GM21786 (cell line): ENCODE measurements around the gene SLC43A3.
A peak's percentile ranks its signal among the peaks of the same experiment; 100 is the strongest.

Experiments
- ATAC-seq: cut with Tn5 transposase; IDR thresholded peaks from one replicate; pipeline ENCODE4 v1.9.1; 2021; ENCODE audit not compliant: unreplicated experiment

SLC43A3 gene

DNA sequence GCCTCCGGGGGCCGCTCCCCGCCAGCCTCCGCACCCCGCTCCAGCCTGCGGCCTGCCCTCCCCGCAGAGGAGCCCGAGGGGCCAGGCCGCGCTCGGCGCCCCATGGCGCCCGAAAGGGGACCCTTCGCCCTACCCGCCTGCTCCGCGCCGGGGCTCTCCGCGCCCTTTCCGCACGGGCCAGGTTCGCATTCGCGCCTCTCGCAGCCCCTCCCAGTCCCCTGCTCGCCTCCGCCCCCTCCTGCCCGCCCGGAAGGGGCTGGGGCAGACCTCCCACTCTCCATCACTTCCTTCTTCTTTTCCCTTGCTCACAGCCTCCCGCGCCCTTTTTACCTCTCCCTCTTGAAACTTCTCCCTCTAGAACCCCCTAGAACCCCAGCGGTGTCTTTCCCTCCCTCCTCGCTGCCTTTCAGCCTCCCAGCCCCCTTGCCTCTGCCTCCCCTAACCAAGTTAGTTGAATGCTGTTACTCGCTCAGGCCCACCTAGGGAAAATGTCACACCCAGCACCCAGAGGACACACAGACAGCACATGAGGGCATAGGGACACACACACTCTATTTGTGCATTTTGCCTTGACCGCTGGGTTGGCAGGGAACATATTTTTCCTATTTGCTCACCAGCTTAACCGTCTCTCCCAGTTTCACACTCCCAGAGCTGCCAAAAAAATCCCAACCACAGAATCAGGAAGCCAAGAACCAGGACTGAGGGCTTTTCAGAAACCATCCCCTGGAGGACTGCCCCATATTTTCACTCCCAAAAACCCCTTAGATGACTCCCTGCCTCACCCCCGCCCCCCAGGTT is at the start of gene SLC43A3:
Gene SLC43A3, minus strand, starts transcription at position 193 of the 798 bp plus-strand sequence. CDS start 949 bp downstream, outside the sequence.
- ATAC-seq = peak; percentile 50

DNA sequence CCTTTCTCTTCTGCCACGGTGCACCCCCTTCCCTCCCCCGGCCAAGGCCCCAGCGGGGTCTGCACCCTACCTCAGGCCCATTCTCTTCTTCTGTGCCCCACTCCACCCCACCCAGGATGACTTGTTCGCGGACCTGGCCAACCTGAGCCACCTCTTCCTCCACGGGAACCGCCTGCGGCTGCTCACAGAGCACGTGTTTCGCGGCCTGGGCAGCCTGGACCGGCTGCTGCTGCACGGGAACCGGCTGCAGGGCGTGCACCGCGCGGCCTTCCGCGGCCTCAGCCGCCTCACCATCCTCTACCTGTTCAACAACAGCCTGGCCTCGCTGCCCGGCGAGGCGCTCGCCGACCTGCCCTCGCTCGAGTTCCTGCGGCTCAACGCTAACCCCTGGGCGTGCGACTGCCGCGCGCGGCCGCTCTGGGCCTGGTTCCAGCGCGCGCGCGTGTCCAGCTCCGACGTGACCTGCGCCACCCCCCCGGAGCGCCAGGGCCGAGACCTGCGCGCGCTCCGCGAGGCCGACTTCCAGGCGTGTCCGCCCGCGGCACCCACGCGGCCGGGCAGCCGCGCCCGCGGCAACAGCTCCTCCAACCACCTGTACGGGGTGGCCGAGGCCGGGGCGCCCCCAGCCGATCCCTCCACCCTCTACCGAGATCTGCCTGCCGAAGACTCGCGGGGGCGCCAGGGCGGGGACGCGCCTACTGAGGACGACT is 49.3 kb upstream of the SLC43A3 start:
- ATAC-seq = peak; percentile 26

DNA sequence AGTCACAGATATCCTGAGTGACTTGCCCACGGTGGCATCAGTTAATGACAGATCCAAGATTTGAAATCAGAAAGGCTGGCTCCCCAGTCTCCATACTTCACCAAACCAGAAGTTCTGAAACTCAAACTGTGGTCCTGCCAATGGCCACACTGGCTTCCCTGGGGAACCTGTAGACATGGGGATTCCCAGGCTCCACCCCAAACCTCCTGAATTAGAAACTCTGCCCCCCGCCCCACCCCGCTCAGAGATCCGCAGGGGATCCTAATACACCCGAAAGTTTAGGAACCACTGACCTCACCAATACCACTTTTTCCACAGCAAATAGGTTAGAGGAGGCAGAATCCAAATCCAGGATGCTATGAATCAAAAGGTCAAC is 48.7 kb upstream of the SLC43A3 start:
- no peak for ATAC-seq

DNA sequence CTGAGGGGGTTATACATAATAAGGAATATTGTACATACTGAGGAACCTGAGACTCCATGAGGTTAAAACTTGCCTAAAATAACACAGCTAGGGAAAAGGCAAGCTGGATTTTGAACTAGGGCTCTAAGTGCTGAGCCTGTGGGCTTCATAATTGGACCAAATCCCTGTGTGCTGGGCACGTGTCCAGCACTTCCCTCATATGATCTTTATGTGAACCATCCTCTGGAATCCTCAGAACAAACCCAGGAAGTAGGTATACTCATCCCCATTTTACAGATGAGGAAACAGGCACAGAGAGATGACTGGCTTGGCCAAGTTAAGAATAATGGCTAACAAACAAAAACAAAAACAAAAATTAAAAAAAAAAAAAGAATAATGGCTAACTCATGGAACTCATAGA is 48.3 kb upstream of the SLC43A3 start:
- no peak for ATAC-seq

DNA sequence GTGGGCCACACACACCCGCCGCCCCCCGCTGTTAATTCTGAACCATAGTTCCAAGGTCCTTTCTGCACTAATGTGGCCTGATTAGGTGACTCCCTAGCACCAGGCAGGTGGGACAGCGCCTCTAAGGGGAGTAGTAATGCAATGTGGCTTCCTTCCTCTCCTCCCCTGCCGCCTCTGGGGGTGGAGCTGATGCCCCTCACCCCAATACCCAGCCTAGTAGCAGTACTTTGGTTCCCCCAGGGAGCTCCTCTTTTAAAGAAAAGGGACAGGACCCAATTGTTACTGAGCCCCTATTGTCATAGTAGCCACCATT is 47.8 kb upstream of the SLC43A3 start:
- no peak for ATAC-seq

DNA sequence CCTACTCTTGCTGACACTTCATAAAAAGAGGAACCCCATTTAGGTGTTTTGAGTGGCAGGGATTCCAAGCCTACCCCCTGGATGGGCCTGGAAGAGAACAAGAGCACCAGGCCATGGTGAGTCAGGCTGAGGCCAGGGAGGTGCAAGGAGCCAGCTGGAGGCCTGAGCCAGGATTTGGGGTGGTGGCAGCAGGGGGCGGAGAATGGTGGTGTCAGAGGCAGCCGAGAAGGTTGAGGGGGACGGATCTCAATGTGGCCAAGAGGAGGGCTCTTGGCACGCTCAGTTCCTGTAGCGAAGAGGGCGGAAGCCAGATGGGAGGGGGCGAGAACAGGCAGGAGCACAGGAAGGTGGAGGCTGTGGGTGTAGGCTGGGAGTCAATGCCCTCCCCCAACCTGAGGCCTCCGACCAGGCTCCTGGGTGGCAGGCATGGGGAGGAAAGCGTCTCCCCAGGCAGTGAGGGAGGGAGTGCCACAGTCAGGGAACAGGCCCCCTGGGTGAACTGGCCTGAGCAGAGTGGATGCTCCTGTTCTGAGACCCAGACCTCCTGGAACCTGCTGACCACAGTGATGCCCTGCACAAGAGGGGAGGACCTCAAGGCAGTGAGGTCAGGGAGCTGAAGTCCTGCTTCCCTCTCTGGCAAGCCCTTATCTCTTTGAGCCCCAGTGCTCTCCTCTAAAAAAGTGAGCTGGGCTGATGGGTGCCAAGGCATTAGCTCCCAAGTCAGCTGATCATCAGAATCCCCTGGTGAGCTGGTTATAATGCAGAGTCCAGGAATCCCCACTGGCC is 47.3 kb upstream of the SLC43A3 start:
- ATAC-seq = peak; percentile 31

DNA sequence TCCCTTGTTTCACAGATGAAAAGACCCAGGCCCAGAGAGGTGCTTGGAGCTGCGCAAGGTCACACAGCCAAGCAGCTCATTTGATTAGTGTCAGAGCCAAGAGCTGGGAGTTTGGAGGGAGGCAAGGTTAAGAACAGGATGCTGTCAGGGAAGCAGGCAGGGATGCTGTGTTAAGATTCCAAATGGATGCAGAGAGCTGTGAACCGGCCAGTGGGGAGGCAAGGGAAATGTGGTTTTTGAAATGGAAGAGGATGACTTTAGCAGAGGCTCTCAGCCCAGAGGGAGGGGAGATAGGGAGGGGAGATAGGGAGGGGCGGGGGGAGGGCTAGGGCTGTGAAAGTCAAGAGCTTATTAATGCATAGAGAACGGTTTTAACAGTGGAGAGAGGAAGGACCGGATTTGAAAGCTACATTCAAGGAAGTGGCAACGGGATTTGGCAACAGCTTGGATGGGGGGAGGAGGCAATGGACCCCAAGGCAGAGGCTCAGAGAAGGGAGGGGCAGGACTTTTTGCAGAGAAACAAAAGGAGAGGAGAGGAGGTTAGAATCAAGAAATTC is 46.4 kb upstream of the SLC43A3 start:
- ATAC-seq = no peak

DNA sequence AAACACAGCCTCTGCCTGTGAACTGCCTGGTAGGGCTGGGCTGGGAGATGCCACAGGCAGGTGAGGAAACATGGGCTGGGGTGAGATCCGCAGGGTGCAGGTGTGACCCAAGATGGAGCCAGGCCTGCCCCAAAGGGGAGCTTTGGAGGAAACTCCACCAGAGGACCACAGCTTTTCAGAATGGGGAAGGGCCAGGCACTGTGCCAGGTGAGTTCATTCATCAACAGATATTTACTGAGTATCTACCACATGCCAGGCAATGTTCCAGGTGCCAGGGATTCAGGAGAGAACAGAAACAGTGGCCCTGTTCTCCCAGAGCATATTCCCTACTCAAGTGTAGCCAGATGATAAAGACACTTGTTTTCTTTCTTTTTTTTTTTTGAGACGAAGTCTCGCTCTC is 44.6 kb upstream of the SLC43A3 start:
- no peak for ATAC-seq

DNA sequence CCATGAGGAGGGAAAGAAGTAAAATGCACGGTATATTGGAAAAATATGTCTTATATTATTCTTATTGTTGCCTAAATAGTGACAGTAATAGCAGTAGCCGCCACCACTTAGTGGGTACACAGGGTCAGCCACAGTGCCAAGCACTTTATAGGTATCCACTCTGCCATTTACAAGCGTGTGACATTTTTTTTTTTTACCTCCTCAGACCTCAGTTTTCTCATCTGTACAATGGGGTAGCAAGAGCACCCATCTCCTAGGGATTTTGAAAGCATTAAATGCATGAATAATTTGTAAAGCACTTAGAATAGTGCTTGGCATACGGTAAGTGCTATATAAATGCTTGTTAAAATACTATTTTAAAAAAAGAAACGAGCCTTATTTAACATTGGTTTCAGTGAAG is 42.3 kb upstream of the SLC43A3 start:
- ATAC-seq = no peak

DNA sequence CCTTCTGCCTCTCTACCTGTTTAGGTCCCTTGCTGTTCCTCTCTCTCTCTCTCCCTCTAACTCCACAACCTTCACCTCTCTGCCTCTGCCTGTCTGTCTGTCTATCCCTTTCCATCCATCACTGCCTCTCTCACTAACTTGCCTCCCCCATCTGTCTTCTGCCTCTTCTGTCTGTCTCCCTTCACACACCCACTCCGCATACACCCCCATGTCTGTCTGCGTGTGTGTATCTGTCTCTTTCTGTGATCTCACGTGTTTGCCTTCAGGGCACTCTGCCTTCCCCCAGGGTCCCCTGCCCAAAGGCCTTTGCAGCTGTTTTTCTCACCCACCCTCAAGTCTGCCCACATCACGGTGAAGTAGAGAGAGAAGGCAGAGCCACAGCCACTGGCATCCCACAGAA is 41.4 kb upstream of the SLC43A3 start:
- ATAC-seq = no peak

DNA sequence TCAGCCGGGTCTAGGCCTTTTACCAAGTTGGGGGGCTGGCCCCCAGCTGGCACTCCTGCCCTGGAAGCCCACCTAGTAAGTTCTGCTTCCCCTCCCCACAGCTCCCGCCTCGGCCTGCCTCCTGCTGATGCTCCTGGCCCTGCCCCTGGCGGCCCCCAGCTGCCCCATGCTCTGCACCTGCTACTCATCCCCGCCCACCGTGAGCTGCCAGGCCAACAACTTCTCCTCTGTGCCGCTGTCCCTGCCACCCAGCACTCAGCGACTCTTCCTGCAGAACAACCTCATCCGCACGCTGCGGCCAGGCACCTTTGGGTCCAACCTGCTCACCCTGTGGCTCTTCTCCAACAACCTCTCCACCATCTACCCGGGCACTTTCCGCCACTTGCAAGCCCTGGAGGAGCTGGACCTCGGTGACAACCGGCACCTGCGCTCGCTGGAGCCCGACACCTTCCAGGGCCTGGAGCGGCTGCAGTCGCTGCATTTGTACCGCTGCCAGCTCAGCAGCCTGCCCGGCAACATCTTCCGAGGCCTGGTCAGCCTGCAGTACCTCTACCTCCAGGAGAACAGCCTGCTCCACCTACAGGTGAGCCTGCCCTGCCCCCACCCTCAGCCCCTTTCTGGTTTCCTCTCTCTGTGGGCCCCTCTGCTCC is 40.7 kb upstream of the SLC43A3 start:
- no peak for ATAC-seq

DNA sequence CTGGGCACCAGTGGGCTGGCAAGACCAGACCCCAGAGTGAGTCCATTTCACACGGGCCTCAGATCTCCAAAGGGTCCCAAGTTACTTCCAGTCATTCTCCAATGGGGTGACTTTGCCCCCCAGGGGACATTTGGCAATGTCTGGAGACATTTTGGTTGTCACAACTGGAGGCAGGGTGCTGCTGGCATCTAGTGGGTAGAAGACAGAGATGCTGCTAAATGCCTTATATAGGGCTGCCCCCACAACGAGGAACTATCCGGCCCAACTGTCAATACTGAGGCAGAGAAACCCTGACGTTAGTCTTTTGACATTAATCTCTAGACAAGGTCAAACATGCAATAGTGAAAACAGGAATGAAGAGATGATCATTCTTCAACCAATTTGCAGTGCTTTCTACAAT is 39.8 kb upstream of the SLC43A3 start:
- ATAC-seq = no peak

DNA sequence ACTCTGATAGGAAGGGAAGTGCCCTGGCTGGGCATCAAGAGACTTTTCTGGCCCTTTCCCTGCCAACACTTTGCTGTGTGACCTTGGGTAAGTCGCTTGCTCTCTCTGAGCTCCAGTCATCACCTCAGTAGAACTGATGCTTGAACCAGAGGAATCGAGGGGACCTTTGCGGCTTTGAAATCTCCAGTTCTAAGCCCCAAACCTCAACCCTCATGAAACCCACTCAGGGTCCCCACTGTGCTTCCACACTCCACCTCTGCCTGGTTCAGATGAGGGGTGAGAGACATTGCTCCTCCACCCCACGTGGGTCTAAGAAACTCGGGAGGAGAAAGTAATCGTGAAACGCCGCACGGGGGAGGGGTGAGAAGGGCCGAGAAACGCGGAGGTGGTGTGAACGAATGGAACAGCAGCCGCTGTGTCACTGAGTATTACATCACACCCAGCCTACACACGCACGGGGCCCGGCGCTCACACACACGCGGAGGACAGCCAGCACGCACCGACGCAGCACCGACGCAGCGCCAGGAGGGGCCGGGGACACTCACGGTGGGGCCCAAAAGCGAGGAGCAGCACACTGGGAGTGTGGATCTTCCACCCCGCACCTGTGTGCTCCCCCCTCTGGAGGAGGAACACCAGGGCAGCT is 37.7 kb upstream of the SLC43A3 start:
- ATAC-seq = no peak

DNA sequence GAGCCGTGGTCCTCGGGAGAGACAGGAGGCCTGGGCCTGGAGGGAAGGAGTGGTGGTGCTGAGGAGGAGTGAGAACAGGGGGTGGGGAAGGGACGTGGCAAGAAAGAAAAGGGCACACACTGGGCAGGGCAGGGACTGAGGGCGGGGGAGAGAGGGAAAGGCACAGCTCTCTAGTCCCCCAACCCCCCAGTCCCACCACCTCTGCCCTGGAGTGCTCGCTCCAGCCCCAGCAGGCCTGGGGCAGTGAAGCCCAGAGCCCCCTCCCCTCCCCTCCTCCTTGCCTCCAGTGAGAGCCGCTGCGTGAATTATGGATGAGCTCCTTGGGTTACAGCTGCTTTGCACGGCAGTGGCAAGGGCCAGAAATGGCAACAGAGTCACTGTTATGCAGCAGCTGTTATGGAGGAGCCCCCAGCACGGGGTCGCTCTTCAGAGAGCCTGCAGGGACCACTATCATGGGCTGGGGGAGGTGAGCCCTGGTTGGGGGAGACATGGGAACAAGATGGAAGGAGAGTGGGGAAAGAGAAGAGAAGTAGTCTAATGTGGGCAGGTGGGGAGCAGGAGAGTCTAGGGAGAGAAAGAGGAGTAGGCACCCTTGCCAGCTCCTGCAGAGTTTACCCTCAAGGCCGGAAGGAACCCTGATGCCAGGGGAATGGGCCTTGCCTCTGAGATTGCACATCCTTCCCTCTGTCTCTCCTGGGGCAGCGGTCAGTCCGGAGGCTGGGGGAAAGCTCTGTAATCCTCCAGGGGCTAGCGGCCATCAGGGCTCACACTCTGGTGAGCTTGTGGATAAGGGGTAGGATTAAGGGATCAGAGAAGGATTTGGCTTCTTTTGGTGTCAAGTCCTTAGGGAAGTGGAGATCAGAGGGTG is 37.0 kb upstream of the SLC43A3 start:
- no peak for ATAC-seq

DNA sequence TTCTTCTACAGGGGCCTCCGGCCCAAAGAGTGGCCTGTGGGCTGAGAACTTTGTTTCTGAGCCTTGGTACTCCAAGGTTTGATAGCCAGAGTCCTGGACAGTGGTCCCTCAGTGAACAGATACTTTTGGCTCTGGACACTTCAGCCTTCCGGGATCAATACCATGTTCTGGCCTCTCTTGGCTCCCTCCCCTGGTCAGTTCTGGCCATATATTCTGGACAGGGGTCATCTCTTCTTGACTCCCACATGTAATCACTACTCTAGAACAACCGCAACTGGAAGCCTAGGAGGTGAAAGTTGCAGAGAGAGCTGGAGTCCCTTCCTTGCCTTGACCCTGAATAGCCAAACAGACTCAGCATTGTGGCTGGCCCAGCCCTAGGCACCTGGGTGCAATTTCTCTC is 35.7 kb upstream of the SLC43A3 start:
- no peak for ATAC-seq

DNA sequence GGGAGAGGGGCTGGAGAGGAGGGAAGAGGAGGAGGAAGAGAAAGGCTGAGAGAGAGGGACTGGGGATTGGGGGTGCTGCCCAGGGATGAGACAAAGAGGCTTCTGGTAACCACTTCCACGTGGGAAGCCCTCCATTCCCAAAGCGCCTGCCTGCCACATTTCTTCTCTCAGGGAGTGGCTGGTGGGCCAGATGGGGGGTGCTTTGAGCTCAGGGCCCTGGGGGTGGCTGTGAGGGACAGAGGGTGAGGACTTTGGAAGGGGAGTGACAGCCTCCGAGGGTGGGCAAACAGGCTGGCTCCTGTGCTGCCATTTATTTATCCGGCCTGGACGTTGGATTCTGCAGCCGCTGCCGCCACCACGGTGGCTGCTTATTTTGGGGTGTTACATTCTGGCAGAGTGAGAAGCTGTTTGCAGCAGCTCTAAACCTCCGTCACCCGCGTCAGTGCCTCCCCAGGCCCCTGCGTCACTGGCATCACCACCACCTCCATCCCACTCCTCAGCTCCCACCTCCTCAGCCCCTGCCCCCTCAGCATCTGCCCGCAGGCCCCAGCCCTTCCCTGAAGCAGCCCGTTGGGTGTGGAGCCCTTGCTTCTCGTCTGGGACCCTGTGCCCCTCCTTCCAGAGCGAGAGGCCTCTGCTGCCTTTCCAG is 35.0 kb upstream of the SLC43A3 start:
- no peak for ATAC-seq

DNA sequence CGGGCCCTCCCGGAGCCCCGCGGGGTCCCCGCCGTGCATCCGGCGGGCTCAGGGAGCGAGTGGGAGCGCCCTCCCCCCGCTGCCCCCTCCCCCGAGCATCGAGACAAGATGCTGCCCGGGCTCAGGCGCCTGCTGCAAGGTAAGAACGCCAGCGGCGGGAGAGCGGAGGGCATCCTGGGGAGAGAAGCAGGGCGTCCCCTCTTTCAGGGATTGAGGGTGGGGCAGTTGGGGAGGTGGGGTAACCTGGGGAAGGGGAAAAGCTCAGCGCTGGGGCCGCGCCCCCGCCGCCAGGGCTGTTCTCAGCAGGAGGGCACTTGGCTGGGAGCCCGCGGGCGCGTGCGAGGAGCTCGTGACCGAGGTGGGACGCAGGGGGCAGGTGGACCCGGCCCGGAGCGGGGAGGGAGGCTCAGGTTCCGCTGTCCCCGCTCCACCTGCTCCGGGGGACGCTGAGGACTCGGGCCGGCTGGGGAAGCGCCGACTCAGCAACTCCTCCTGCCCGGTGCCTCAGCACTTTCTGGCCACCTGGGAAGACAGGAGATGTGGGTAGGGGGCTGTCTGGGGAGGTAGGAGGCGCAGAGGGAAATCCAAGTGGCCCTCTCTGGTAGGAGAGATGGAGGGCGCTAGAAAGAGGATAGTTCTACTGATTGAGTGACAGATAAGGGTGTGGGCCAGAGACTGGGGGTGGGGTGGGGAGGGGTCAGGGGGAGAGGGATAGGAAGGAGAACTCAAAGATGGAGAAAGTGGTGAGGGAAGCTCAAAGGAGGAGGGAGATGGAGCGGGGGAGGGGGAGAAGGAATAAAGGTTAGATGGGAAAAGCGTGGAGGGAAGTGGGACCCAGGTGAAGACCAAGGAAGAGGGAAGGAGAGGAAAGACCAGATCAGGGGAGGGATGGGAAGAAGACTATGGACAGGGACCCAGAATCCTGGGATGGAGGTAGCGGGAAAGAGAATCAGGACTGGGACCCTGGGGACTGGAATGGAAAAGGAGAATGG is 34.1 kb upstream of the SLC43A3 start:
- no peak for ATAC-seq
